Neural crest cell (in vitro differentiated cells): ENCODE measurements around the gene SETDB2. TPM values are rescaled to one million over a fixed set of nuclear protein-coding genes. Genes with fewer than 3 reads are reported as not detected.
"Not testable (repeated sequence)": the region's sequence is repeated elsewhere in the genome, so short reads cannot be mapped to it uniquely, and the experiment has no call there.

ENCODE experiments used
- DNase-seq: peaks from one replicate; pipeline ENCODE4 v3.0.0; 2021; ENCODE audit warnings: low read depth, mixed read lengths, low spot score
- H3K27ac Mint-ChIP-seq: one replicate; pipeline ENCODE4 v1.8.0; 2021; ENCODE audit warnings: mild to moderate bottlenecking, mixed read lengths; ENCODE audit not compliant: unreplicated experiment
- H3K27me3 Mint-ChIP-seq: 2 replicates; pipeline ENCODE4 v1.8.0; 2021; ENCODE audit warnings: low read depth, mild to moderate bottlenecking, mixed read lengths
- H3K36me3 Mint-ChIP-seq: 2 replicates; pipeline ENCODE4 v1.8.0; 2021; ENCODE audit warnings: low read depth, mild to moderate bottlenecking, mixed read lengths
- H3K4me1 Mint-ChIP-seq: 2 replicates; pipeline ENCODE4 v1.8.0; 2021; ENCODE audit warnings: mixed read lengths
- H3K4me3 Mint-ChIP-seq: one replicate; pipeline ENCODE4 v1.8.0; 2021; ENCODE audit warnings: mild to moderate bottlenecking, mixed read lengths
- H3K9me3 Mint-ChIP-seq: 2 replicates; pipeline ENCODE4 v1.8.0; 2021; ENCODE audit warnings: mixed read lengths
- CTCF ChIP-seq: fragments of 200-600 bp; sonication (generic); conservative IDR thresholded peaks from 2 replicates; pipeline ENCODE4 v1.5.0; 2021; ENCODE audit warnings: antibody characterized with exemption, mild to moderate bottlenecking
- total RNA-seq: library from RNA; stranded (reverse); gene quantifications from 2 replicates; pipeline ENCODE4 v1.2.1, GENCODE V29; 2021

Gene SETDB2
- total RNA-seq, 1 donor from 2014 or later, result 7.9 TPM

GRCh38 chr13:49495783-49496762 is 52.0 kb downstream of the SETDB2 start, which contains the start of gene PHF11:
TSS of gene PHF11 (plus strand) at chr13:49495953. CDS start at chr13:49496002, 49 bp downstream.
- Mint-ChIP-seq H3K36me3 (no peaks in the 10 kb centered on the region), H3K4me1 (peaks cover 4% of the 10 kb centered on the region), H3K27ac (peak within 1 kb of the TSS; percentile 80), H3K27me3 (no peaks in the 10 kb centered on the region), H3K4me3 (peak within 1 kb of the TSS; percentile 95), H3K9me3 (no peaks in the 10 kb centered on the region)
- peak; percentile 50 for DNase-seq
- TF ChIP-seq CTCF, result peak; percentile 43

- not testable (repeated sequence) for H3K27me3 Mint-ChIP-seq, H3K4me1 Mint-ChIP-seq, H3K36me3 Mint-ChIP-seq, H3K9me3 Mint-ChIP-seq, DNase-seq, H3K27ac Mint-ChIP-seq
- peak overlapping the region; percentile 69 for H3K4me3 Mint-ChIP-seq
These were observed 52.8 kb downstream of the SETDB2 start for GRCh38 chr13:49496837-49497236.

DNA sequence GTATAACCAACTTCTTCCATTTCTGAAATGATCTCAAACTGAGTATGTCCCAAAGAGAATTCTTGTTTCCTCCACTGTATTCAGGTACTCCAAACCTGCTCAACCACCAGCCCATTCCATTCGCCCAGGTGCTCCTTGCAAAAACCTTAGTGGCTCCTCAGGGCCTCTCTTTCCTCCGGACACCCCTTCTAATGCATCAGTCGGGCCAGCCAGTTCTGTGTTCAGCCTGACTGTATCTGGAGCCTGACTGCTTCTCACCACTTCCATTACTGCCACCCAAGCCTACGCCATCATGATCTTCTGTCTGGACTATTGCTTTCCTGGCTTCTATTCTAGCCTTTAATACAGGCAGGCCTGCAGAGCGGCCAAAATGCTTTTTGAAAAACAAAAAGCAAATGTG is 53.2 kb downstream of the SETDB2 start:
- no peak for TF ChIP-seq CTCF
- H3K9me3 Mint-ChIP-seq, result no peaks in the 10 kb centered on the region
- DNase-seq, result no peak
- H3K27ac Mint-ChIP-seq, result no peak overlapping the region
- H3K4me3 Mint-ChIP-seq, result peak overlapping the region; percentile 69
- H3K27me3 Mint-ChIP-seq, result no peaks in the 10 kb centered on the region
- no peaks in the 10 kb centered on the region for H3K36me3 Mint-ChIP-seq
- peaks cover 4% of the 10 kb centered on the region for H3K4me1 Mint-ChIP-seq

- no peaks in the 10 kb centered on the region for H3K9me3 Mint-ChIP-seq
- DNase-seq, result no peak
- no peak for TF ChIP-seq CTCF
- peaks cover 4% of the 10 kb centered on the region for H3K4me1 Mint-ChIP-seq
- no peaks in the 10 kb centered on the region for H3K36me3 Mint-ChIP-seq
- no peak overlapping the region for H3K4me3 Mint-ChIP-seq
- no peak overlapping the region for H3K27ac Mint-ChIP-seq
- no peaks in the 10 kb centered on the region for H3K27me3 Mint-ChIP-seq
These were observed 54.1 kb downstream of the SETDB2 start for GRCh38 chr13:49498206-49498605.

- H3K9me3 Mint-ChIP-seq, result no peaks in the 10 kb centered on the region
- no peak overlapping the region for H3K27ac Mint-ChIP-seq
- H3K4me1 Mint-ChIP-seq, result peaks cover 4% of the 10 kb centered on the region
- DNase-seq, result no peak
- H3K27me3 Mint-ChIP-seq, result no peaks in the 10 kb centered on the region
- no peak for TF ChIP-seq CTCF
- H3K4me3 Mint-ChIP-seq, result no peak overlapping the region
- no peaks in the 10 kb centered on the region for H3K36me3 Mint-ChIP-seq
These were observed 56.0 kb downstream of the SETDB2 start for GRCh38 chr13:49499889-49500660.
